ENCODE data around the gene PEX16.

DNA sequence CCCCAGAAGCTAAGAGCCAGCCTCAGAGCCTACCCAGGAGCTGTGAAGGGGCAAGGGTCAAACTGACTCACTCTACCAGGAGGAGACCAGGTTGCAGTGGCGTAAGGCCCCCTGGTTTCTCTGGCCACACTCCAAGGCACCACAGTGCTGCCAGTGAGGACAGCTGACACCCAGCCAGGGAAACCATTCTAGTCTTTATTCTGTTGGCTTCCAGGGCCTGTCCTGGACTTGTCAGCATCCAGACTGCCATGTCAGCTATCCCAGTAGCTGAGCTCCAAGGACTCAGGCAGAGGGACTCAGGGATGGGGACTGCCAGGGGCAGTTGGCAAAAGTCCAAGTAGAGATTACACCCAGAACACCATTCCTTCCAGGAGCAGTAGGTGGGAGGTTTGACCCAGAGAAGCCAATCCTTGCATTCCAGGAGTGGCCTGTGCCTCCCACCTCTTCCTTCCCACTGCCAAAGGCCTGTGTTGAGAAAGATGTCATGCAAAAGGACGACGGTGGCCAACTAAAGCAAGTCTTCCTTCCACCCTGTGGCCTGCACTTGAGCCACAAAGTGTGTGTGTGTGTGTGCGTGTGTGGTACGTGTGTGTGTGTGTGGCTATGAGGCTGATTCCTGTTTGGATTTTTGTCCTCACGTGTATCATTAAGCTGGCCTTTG is 35.8 kb downstream of the PEX16 start:
- TF ChIP-seq, protein P1, sequence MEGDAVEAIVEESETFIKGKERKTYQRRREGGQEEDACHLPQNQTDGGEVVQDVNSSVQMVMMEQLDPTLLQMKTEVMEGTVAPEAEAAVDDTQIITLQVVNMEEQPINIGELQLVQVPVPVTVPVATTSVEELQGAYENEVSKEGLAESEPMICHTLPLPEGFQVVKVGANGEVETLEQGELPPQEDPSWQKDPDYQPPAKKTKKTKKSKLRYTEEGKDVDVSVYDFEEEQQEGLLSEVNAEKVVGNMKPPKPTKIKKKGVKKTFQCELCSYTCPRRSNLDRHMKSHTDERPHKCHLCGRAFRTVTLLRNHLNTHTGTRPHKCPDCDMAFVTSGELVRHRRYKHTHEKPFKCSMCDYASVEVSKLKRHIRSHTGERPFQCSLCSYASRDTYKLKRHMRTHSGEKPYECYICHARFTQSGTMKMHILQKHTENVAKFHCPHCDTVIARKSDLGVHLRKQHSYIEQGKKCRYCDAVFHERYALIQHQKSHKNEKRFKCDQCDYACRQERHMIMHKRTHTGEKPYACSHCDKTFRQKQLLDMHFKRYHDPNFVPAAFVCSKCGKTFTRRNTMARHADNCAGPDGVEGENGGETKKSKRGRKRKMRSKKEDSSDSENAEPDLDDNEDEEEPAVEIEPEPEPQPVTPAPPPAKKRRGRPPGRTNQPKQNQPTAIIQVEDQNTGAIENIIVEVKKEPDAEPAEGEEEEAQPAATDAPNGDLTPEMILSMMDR (IDR thresholded peaks at IDR 0.05): no peak
- TF ChIP-seq POLR2AphosphoS5 (IDR thresholded peaks at IDR 0.05): no peak
